ENCODE measurements around the gene GRIFIN.
A peak's percentile ranks its signal among the peaks of the same experiment; 100 is the strongest.

The GRIFIN gene

DNA sequence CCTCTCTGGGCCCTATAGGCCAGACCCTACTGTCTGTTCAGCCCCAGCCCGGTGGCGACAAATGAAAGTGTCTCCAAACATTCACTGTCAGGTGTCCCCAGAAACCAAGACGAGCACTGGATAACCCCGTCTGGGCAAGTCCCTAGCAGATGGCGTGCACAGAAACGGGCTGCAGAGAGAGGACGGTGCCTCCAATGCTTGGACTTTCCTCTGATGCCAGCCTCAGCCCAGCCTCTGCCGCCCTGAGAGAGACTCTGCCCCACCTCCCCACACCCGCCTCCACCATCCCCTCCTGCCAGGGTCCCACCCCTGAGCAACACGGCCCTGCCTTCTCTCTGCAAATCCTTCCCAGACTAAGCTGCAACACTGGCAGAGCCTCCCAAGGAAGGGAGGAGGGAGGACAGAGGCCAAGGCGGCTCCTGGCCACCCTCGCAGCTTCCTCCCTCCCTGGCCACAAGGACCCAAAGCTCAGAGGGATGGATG, 36.0 kb upstream of the GRIFIN start:
- DNase-seq, result no peak

DNA sequence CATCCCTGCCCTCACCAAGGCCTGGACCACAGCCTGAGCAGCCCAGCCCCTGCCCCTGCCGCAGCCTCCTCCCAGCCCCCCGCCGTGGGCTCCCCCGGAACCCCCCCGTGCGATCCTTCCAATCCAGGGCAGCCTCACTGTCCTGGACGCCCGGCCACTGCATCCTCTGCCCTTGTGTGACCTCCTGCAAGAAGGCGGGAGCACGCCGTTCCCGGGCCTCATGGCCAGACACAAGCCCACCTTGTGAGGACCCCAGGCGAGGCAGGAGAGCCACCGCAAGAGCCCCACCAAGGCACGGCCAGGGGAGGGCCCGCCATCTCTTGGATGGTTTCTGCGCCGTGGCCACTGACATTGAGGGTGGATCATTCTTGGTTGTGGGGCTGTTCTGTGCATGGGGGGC, 35.6 kb upstream of the GRIFIN start:
- DNase-seq, result no peak

GRCh38 chr7:2510909-2511768, 34.9 kb upstream of the GRIFIN start:
- DNase-seq, result no peak

- DNase-seq, result no peak
Measured at GRCh38 chr7:2510130-2510776, 34.1 kb upstream of the GRIFIN start.

GRCh38 chr7:2509298-2509906, 33.2 kb upstream of the GRIFIN start:
- DNase-seq, result no peak

- DNase-seq, result peak; percentile 58
Measured at GRCh38 chr7:2508327-2509215, 32.4 kb upstream of the GRIFIN start.

DNA sequence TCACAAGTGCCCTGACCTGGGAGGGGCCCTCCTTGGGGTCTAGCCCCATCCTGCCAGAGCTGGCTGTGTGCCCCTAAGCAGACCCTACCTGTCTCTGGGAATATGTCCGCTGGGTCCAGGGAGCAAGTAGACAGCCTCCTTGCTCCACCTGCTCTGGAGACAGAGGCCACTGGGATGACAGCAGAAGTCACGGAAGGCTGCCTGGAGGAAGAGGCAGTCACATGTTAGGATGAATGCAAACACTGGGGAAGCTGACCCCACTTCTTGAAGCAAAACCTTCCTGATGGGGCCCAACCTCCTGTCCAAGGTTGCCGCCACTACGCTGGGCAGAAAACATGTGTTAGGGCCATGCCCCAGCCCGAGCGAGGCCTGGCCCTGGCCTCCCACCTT, 31.7 kb upstream of the GRIFIN start:
- no peak for DNase-seq

DNA sequence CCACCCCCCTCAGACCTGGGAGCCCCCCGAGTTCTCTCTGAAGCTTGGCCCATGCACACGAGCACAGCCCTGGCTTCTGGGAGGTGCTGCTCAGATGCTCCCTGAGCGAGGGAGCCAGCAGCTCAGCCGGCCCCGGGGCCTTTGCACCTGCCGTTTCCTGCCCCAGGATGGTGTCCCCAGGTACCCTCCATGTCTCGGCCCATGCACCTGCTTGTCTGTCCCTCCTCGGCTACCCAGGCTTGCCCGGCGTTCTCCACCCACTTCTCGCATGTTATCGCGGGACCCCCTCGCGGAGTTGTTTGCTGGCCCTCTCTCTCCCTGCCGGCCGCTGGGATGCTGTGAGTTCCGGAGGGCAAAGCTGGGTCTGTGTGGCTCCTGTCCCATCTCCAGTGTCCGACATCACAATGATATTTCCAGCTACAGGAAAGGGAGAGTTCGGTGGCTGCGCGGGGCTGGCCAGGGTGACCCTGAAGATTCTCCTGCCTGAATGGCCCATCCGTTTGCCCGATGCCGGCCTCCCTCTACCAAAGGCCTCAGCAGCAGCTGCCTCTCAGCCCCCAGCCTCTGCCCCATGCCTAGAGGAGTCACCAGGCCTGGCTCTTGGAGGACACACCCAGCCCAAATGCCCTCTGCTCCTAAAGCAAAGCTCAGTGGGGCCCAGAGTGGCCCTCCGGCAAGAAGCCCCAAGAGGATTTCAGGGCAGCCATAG, 31.2 kb upstream of the GRIFIN start:
- DNase-seq, result no peak

DNA sequence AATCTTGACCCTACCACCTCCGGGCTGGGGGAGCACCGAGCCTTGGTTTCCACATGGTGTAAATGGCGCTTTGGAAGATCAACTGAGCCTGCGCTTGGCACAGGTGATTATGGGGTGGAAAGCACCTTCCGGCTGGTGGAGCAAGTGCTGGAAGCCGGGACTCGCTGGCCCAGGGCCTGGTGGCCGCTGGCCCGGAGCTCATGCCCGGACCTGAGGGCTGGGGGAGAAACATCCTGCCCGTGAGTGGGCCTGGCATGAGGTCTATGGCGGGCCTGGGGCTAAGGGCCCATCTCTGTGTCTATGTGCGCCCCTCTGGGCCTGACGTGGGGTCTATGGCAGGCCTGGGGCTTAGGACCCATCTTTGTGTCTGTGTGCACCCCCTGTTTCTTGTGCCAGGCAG, 29.2 kb upstream of the GRIFIN start:
- DNase-seq, result no peak

DNA sequence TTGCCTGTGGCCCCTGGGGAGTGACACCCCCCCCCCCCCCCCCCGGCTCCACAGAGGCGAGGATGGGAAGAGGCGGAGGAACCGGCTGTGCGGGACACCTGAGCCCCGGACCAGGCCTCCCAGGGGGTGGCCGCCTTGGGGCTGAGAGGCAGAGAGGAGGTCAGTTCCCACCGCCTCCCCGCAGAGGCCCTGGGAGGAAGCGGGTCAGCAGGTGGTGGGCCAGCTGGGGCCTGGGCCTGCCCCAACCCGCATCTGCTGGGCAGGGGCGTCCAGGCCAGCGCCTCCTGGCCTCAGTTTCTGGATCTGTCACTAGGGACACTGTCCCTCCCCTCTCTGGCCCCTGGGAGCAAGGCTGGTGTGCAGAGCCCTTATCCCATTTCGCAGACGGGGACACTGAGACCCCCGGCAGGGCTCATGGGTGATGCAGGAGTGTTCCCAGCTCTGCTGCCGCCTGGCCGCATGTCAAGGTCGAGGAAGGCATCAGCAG, 28.7 kb upstream of the GRIFIN start:
- DNase-seq, result no peak

GRCh38 chr7:2504128-2504888, 28.1 kb upstream of the GRIFIN start:
- no peak for DNase-seq

DNA sequence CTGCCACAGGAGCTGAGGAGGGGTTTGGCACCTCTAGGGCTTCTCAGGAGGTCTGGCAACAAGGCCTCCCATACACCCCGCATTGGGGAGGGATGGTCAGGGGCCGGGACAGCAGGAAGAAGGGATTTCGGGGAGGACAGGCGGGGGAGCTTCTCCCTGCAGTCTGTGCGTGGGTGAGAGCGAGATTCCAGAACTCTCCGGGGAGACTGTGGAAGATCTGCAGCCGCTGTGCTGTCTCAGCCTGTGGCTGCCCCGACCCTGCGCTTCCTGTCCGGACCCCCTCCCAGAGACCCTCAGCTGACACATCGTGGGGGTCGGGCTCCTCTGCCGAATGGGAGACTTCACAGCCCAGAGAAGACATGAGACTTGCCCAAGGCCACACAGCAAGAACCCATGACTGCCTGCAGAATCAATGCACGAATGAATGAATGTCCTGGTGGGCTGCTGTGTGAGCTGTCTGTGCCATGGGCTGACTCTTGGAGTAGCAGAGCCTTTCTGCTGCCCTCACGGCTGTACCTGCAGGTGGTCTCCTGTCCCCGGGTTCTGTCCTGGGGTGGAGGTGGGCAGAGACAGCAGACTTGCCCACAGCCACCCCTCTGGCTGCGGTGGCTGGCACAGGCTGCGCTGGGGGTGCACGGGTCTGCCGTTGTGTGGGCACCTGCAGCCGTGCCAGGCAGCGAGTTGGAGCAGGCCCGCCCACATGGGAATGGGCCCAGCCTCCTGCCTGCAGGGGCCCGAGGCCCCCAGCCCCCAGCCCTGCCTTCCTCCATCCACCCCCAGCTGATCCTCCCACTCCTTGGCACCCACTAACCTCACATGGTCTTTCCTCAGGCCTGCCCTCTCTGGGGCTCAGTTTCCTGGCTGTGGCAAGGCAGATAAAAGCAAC, 27.1 kb upstream of the GRIFIN start:
- no peak for DNase-seq

DNA sequence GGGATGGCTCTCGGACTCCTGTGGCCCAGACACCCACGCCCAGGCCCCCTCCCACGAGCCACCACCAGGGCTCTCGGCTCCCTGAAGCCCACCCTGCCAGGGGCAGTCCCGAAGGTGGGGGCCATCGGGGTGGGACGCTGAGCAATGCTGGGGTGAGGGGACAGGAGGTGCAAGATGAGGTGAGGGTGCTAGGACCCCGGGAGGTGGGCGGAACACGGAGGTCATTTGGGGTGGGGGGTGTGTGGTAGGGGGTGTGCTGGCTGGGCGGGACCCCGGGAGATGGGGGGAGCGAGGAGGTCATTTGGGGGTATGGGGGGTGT, 26.4 kb upstream of the GRIFIN start:
- DNase-seq, result no peak

DNA sequence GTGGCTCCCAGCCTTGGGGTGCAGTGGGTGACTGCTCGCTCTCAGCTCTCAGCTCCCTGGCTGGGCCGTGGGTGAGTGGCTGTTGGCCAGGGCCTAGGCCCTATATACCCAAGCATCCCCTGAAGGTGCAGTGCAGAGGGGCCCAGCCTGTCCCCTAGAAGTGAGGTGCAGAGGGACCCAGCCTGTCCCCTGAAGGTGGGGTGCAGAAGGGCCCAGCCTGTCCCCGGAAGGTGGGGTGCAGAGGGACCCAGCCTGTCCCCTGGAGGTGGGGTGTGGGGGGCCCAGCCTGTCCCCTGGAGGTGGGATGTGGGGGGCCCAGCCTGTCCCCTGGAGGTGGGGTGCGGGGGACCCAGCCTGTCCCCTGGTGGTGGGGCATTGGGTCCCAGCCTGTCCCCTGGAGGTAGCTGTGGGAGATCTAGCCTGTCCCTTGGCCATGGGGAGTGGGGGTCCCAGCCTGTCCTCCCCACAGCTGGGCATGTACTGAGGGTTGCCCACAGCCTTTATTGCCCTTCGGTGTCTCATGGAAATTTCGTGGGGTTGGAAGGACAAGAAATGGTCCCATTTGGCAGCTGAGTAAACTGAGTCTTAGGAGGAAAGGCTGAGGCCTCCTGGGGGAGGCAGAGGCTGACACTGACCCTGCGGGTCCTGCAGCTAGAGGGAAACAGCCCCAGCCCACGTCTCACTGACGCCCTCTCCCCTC, 25.9 kb upstream of the GRIFIN start:
- DNase-seq, result no peak

GRCh38 chr7:2500701-2501100, 24.5 kb upstream of the GRIFIN start:
- no peak for DNase-seq

DNA sequence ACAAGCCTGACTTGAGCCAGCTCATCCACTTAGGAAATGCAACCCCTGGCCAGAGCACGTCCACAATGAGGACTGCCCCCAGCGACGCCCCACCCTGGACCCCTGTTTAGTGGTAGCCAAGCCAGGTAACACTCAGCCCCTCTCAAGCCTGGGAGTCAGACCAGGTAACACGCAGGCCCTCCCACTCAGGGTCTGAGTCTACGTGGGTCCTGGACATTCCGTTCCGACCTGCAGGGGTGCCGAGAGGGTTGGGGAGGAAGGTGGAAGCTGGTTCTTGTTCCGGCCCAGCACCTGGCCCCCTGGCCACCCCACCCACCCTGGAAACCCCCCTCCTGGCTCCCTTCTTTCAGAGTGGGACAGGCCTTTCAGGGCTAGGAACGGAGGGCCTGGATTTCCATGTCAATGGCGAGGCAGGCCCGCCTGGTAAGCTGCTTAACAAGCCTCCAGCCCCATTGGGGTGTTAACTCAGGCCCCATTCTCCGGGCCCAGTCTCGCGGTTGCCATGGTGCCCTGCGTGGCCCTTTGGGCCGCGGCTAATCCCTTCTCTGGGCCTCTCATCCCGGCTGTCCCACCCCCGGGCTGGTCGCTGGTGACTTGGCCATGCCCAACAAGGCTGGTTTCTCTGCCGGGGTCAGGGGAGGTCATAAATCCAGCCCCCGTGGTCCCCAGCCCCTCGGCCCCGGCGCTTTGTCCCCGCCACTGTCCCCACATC, 23.7 kb upstream of the GRIFIN start:
- DNase-seq, result no peak

- no peak for DNase-seq
Measured at GRCh38 chr7:2499181-2499580, 23.0 kb upstream of the GRIFIN start.

DNA sequence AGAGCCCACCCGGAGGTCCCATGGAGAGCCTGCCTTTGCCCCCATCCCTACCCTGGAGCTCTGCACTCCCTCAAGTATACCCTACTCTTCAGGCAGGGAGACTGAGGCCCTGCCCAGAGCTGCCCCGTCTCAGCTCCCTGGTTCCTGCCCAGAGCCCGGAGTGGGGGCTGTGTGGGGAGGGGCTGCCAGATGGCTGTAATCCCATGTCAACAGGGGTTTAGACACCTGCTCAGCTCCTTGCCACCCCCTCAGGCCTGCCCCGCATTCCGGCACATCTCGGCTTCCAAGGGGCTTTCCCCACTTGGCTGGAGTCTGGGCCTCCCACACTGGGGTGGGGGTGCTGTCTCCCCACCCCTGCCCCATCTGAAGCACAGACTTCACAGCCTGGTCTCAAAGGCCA, 22.5 kb upstream of the GRIFIN start:
- DNase-seq, result no peak
